Vagina (tissue), 2 donors: ENCODE results near the gene COL9A3. TPM values are rescaled to one million over a fixed set of nuclear protein-coding genes. Genes with fewer than 3 reads are reported as not detected.

Source experiments
- DNase-seq, 2 donors: peaks; one replicate each; pipeline ENCODE4 v3.0.0-alpha.2; 2017; ENCODE audit errors: extremely low spot score in 2 of 2
- H3K27ac ChIP-seq: fragments of 200-600 bp; sonication (generic); one replicate; pipeline ENCODE4 v1.5.1; 2019
- H3K27me3 ChIP-seq: fragments of 200-600 bp; sonication (generic); one replicate; pipeline ENCODE4 v1.5.1; 2019
- H3K36me3 ChIP-seq, 2 donors: fragments of 200-600 bp; sonication (generic); one replicate each; pipeline ENCODE4 v1.5.1; 2017 to 2019
- H3K4me1 ChIP-seq: fragments of 200-600 bp; sonication (generic); one replicate; pipeline ENCODE4 v1.5.1; 2019
- H3K4me3 ChIP-seq, 2 donors: fragments of 200-600 bp; sonication (generic); 1 replicate in 1 of 2; 2 replicates in 1 of 2; pipeline ENCODE4 v1.5.1; 2016 to 2019
- H3K9me3 ChIP-seq: fragments of 200-600 bp; sonication (generic); one replicate; pipeline ENCODE4 v1.5.1; 2019
- POLR2A ChIP-seq, 2 donors: fragments of 450-650 bp; IDR thresholded peaks; one replicate each; pipeline ENCODE4 v1.6.1; 2017; ENCODE audit warnings: antibody characterized with exemption in 2 of 2, mild to moderate bottlenecking in 2 of 2, moderate library complexity in 2 of 2
- POLR2AphosphoS5 ChIP-seq, 2 donors: sonication (generic); formaldehyde crosslinking; IDR thresholded peaks; one replicate each; pipeline ENCODE4 v1.9.0; 2017; ENCODE audit warnings: antibody characterized with exemption in 2 of 2, mild to moderate bottlenecking in 2 of 2, low read depth in 1 of 2; ENCODE audit not compliant: insufficient read depth in 1 of 2
- intact Hi-C: fragments of 100-400 bp; cut with DNase I; formaldehyde crosslinking; loops from one replicate; pipeline ENCODE4 v1.15.1; 2023
- total RNA-seq: library from RNA; depleted of rRNA; stranded (reverse); fragments of >200 nt; gene quantifications from one replicate; pipeline ENCODE4 v1.2.3, GENCODE V29; 2016
- TF ChIP-seq, protein P1 (sequence below), 3 experiments: fragments of 450-650 bp in 2 of 3; fragments of 200-600 bp in 1 of 3; sonication (generic) in 1 of 3; IDR thresholded peaks; one replicate each; pipeline ENCODE4 v1.5.1; 2017 to 2019; ENCODE audit warnings: antibody characterized with exemption in 3 of 3, mild to moderate bottlenecking in 2 of 3, moderate library complexity in 2 of 3

Gene COL9A3
- total RNA-seq, 1 donor from 2014 or later, result 1.2 TPM

DNA sequence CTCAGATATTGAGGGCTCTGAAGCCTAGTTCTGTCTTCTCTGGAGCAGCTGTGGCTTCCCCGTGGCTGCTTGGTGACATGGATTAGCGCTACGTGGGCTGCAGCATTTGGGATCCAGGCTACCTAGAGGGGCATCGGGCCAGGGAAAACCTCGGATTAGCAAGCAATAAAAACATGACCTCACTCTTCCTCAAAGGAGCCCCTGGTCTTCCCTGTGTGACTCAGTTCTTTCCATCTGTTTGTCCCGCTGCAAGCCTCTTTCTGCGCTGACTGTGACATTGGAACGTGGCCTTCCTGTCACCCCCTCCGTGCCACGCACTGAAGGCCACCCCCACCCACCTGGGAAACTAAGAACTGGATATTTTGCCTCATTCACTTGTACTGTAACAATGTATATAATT is 17.0 kb upstream of the COL9A3 start:
- peaks cover 17% of the 10 kb centered on the region for H3K4me1 ChIP-seq
- intact Hi-C loops, result loop anchor here (10.0 kb wide), 1 partner anchor 495 kb away; the partner anchor contains the start of gene ADRM1
- H3K27me3 ChIP-seq, result no peaks in the 10 kb centered on the region
- H3K27ac ChIP-seq, result no peak overlapping the region
- TF ChIP-seq, protein P1, sequence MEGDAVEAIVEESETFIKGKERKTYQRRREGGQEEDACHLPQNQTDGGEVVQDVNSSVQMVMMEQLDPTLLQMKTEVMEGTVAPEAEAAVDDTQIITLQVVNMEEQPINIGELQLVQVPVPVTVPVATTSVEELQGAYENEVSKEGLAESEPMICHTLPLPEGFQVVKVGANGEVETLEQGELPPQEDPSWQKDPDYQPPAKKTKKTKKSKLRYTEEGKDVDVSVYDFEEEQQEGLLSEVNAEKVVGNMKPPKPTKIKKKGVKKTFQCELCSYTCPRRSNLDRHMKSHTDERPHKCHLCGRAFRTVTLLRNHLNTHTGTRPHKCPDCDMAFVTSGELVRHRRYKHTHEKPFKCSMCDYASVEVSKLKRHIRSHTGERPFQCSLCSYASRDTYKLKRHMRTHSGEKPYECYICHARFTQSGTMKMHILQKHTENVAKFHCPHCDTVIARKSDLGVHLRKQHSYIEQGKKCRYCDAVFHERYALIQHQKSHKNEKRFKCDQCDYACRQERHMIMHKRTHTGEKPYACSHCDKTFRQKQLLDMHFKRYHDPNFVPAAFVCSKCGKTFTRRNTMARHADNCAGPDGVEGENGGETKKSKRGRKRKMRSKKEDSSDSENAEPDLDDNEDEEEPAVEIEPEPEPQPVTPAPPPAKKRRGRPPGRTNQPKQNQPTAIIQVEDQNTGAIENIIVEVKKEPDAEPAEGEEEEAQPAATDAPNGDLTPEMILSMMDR (IDR thresholded peaks at IDR 0.05), result no peak
- TF ChIP-seq POLR2AphosphoS5 (IDR thresholded peaks at IDR 0.05; ENCODE audit: insufficient read depth in 1 of 2, low read depth in 1 of 2), result no peak
- no peak for TF ChIP-seq POLR2A (IDR thresholded peaks at IDR 0.05)
- H3K4me3 ChIP-seq, result no peak overlapping the region
- peaks cover 0 to 20% of the 10 kb centered on the region in 2 donors for H3K36me3 ChIP-seq
- DNase-seq, result no peak
- no peaks in the 10 kb centered on the region for H3K9me3 ChIP-seq

DNA sequence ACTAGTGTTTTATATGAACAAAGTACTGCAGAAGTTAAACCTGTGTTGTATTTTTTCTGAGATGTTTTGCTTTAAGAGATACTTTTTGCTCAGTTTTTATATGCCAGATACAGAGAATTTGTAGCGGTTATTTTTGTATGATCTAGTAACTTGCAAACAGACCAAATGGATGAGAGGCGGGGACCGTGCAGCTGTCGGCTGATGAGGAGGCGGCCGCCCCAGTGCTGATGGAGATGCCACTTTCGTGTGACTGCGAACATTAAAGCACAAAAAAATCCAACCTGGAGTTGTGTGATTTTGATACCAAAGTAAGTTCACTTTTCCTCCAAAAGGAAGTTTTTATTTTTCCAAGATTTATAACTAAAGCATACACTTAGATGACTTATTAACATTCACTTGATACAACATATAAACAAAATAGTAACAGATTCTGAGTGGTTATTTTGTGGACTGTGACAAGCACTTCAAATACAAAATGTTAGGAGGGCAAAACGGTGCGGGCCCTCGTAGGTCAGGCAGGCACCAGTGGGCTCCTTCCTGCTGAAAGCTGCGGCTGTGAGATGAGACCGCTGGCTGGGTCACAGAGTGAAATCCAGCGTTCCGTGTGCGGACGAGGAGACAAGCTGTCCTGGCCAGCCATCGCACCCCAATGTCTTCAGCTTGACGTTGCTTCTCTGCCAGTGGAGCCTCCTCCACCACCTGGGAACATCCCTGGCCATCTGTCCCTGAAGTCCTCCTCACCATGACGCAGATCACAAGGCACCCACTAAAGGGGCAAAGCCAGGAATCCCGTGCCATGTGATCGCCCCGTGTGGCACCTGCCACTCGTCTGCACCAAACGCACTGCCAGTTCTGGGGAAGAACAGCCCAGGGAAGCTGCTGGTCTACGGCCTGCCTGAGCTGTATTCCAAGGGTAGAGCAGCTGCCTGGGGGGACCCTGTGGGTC is 16.3 kb upstream of the COL9A3 start:
- H3K4me3 ChIP-seq, result no peak overlapping the region
- intact Hi-C loops, result no loop called here
- H3K27me3 ChIP-seq, result no peaks in the 10 kb centered on the region
- no peak overlapping the region for H3K27ac ChIP-seq
- peaks cover 0 to 20% of the 10 kb centered on the region in 2 donors for H3K36me3 ChIP-seq
- H3K4me1 ChIP-seq, result peaks cover 20% of the 10 kb centered on the region
- DNase-seq, result no peak
- no peaks in the 10 kb centered on the region for H3K9me3 ChIP-seq
- TF ChIP-seq POLR2AphosphoS5 (IDR thresholded peaks at IDR 0.05; ENCODE audit: insufficient read depth in 1 of 2, low read depth in 1 of 2), result no peak
- TF ChIP-seq POLR2A (IDR thresholded peaks at IDR 0.05), result no peak
- TF ChIP-seq, protein P1 (IDR thresholded peaks at IDR 0.05), result no peak

DNA sequence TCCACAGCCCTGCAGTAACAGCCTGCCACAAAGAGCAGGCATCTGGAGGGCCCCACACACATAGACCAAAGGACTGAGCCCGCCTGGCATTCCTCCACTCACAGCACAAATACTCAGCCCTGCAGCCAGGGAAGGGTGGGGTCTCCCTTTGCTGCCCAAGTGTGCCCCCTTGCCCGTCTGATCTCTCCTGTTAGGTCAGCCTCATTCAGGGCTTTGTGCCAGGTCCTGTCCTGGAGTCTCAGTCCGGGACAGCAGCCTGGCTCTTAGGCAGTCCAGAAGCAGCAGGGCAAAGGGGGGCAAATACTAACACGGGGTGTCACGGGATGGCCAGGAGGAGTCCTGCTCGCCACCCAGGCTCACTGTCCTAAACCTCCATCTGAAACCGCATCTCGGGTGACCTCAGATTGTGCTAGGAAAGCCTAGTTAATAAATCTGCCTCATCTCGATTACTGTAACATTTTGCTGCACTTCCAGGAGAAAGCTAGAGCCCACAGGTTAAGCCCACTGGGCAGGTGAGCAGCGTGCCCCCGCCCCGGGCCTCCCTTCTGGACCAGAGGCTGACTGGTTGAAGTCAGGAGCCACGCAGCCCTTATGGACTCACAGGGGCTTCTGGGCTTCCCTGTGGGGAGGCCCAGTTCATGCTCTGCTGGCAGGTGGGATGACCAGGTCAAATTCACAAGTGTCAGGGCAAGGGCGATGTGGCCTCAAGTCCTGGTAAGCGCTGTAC is 15.4 kb upstream of the COL9A3 start:
- intact Hi-C loops, result no loop called here
- no peaks in the 10 kb centered on the region for H3K9me3 ChIP-seq
- no peak for DNase-seq

DNA sequence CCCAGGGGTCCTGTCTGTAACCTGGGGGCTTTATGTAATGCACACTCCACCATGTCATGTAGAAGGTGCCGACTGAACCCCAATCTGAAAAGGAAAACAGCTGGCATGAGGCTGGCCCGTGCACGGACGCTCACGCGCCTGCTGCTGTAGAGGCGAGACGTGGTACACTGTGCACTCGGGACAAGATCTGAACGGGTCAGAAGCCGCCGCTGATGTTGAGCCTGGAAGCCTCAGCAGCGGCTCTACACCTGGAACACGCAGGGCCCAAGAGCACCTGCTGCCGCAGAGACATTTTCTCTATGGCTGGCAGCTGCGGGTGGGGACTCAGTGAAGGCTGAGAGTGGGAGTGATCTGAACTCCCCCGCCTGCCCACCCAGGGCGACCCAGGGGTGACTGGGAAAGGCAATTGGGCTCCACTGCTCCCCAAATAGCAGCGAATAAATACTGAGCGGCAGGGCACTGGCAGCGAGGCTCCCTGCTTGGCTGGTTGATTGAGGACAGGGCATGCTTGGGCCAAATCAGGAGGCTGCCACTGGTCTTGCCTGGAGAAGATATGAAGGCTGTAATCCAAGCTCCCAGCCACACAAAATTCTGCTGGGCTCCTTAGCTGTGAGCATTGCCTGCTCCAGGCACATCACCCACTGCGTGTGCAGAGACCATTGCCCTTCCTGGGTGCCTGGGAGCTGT is 14.7 kb upstream of the COL9A3 start:
- DNase-seq, result no peak
- intact Hi-C loops, result no loop called here
- Histone ChIP-seq H3K36me3 (peaks cover 0 to 20% of the 10 kb centered on the region in 2 donors), H3K27me3 (no peaks in the 10 kb centered on the region), H3K4me3 (no peak overlapping the region), H3K9me3 (no peaks in the 10 kb centered on the region), H3K4me1 (peaks cover 31% of the 10 kb centered on the region), H3K27ac (no peak overlapping the region)
- TF ChIP-seq POLR2A (IDR thresholded peaks at IDR 0.05), result no peak
- TF ChIP-seq POLR2AphosphoS5 (IDR thresholded peaks at IDR 0.05; ENCODE audit: insufficient read depth in 1 of 2, low read depth in 1 of 2), result no peak
- TF ChIP-seq, protein P1 (IDR thresholded peaks at IDR 0.05), result no peak

More for the DNA sequence above, 15.4 kb upstream of the COL9A3 start:
- H3K27me3 ChIP-seq, result no peaks in the 10 kb centered on the region
- no peak overlapping the region for H3K4me3 ChIP-seq
- H3K36me3 ChIP-seq, result peaks cover 0 to 20% of the 10 kb centered on the region in 2 donors
- TF ChIP-seq, protein P1 (IDR thresholded peaks at IDR 0.05), result no peak
- no peak for TF ChIP-seq POLR2AphosphoS5 (IDR thresholded peaks at IDR 0.05; ENCODE audit: insufficient read depth in 1 of 2, low read depth in 1 of 2)
- no peak for TF ChIP-seq POLR2A (IDR thresholded peaks at IDR 0.05)
- H3K27ac ChIP-seq, result no peak overlapping the region
- peaks cover 28% of the 10 kb centered on the region for H3K4me1 ChIP-seq
